Right renal pelvis (tissue), 4 donors: Measurements from ENCODE around the gene ACTL7B. TPM values are rescaled to one million over a fixed set of nuclear protein-coding genes. Genes with fewer than 3 reads are reported as not detected.
"Not testable (repeated sequence)": the region's sequence is repeated elsewhere in the genome, so short reads cannot be mapped to it uniquely, and the experiment has no call there.

ENCODE experiments used
- DNase-seq, 4 donors: peaks; one replicate each; pipeline ENCODE4 v3.0.0-alpha.2; 2013; ENCODE audit warnings: low read depth in 4 of 4, low spot score in 3 of 4, missing footprints in 1 of 4
- polyA plus RNA-seq, 4 donors: library from polyadenylated mRNA; unstranded; fragments of 120-200 nt; gene quantifications; one replicate each; pipeline ENCODE4 v1.2.1, GENCODE V29; 2013; ENCODE audit not compliant: insufficient read length in 4 of 4

ACTL7B gene
- polyA plus RNA-seq, 4 donors, result not detected

GRCh38 chr9:108848296-108848695 is 7.5 kb downstream of the ACTL7B start:
- DNase-seq, result not testable (repeated sequence)

GRCh38 chr9:108845947-108846346 is 9.8 kb downstream of the ACTL7B start:
- no peak for DNase-seq

DNA sequence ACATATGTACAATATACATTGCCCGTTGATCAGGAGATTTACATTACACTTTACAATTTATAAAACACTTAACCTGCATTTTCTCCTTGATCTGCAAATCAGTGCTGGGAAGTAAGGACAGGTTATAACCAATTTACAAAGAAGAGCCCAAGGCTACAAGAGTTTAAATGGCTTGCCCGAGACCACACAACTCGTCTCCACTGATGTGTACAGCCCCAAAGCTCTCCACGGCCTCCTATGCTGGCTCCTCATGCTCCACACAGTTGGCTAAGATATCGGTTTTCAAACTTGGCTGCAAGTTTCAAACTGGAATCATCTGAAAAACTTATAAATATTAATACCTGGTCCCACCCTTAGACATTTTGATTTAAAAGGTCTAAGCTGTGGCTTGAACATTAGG is 10.3 kb downstream of the ACTL7B start:
- DNase-seq, result no peak

DNA sequence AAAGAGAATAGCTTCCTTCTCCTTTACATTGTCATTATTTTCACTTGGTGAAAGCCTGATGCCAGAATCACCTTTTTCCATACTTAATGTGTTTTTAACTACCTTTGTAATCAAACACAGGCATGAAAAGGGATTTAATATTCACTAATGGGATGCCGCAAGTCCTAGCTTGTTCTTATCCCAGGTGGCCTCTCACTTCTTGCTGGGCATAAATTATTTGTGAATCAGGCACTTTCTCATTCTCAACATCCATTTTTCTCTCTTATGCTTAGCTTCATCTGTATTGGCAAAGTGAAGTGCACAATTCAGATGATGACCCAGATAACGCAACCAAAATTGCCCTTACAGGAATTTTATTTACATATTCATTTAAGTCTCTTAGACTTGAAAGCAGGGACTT is 10.9 kb downstream of the ACTL7B start:
- no peak for DNase-seq

DNA sequence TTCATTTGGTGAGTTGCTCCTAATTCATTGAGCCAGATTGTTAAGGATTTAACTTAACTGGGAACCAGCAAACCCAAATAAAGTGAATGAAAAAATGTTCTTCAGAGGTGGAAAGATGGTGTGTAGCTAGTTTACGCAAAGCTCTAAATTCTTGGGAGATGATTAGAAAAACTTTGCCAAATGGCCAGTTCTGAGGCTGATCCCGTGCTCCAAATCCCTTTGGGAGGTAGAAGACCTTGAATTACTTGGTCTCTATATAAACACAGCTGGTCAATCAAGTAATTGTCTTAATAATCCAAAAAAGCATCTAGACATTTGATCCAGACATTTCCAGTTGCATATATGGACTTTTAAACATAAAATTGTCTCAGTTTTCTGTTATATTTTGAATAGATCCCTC is 11.4 kb downstream of the ACTL7B start:
- no peak for DNase-seq

- DNase-seq, result no peak
Observed at GRCh38 chr9:108842610-108843295, 13.0 kb downstream of the ACTL7B start.

- DNase-seq, result not testable (repeated sequence)
Observed at GRCh38 chr9:108839561-108839960, 16.2 kb downstream of the ACTL7B start.

- DNase-seq, result no peak
Observed at GRCh38 chr9:108838017-108838416, 17.8 kb downstream of the ACTL7B start.

- no peak for DNase-seq
Observed at GRCh38 chr9:108837530-108837929, 18.3 kb downstream of the ACTL7B start.

DNA sequence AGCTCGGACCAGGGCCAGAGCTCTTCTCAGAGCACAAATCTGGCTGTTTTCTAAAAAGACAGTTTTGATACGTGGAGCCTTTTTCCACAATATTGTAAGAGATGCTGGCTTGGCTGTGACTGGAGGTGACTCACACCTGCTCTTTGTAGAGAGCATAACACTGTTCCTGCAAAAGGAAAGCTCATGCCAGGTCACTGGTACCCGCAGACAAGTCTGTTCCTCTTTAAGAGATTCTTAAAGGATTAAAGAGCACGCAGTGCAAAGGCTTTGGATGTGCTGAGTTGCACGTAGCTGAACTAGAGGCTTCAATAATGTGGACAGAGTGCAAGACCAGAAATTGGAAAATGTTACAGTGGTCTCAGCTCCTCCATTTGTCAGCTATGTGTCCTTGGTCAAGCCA is 19.0 kb downstream of the ACTL7B start:
- no peak for DNase-seq

DNA sequence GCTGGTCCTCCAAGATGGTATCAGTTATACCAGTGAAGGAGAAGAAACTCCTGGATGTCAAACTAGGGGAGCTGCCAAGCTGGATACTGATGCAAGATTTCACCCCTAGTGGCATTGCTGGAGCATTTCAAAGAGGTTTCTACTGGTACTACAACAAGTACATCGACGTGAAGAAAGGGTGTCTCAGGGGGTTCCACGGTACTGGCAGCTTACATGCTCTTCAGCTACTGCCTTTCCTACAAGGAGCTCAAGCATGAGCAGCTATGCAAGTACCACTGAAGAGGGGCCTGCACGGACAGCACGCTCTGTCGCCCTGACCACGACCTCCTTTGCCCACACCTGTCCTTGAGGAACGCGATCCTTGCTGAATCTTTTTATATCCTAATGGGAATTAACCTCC is 19.5 kb downstream of the ACTL7B start:
- no peak for DNase-seq

GRCh38 chr9:108835831-108836230 is 20.0 kb downstream of the ACTL7B start:
- DNase-seq, result no peak

- DNase-seq, result no peak
Observed at GRCh38 chr9:108834959-108835665, 20.7 kb downstream of the ACTL7B start.

GRCh38 chr9:108832179-108832500 is 23.6 kb downstream of the ACTL7B start:
- no peak for DNase-seq

DNA sequence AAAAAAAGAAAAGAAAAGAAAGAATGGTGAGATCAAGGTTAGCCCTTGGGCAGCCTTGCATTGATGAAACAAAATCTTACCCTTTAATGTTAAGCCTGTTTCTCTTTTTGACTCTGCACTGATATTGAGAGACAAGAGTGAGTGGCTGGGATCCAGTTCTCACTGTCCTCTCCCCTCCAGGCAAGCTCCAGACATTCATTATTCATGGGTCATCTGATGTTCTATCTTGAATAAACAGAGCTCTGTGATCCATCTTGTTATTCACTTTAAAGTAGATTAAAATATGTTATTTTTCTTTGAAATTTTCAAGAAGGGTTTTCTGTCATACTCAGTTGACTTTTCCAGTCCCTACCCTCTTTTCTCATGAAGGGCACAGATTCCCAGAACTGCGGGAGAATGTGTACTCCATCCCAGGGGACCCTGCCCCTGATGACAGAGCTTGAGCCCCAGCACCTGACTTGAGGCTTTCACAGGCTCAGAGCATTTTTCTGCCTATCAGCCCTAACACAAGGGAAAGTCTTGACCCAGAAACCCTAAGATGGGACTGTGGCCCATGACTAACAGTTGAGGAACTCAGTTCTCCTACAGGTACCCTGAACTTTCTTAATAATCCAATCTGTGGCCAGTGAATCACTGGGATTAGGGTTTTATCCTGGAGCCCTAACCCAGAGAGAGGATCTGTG is 24.1 kb downstream of the ACTL7B start:
- no peak for DNase-seq

DNA sequence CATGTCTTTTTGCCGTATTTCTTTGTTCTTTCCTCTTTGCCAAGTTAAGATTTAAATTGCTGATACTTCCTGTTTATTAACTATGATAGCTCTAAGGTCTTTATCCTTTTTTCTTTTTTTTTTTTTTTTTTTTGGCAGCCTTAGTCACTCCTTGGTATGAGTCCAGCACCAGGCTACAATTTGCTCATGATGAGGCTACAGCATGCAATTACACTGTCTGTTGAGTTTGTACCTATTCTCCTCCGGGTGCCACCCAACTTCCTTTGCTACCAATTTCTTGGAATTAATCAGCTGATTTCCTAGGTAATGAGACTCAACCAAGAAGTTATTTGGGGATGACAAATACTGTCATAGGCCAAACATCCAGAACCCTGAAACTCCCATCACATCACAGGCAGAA is 25.5 kb downstream of the ACTL7B start:
- DNase-seq, result no peak

GRCh38 chr9:108823829-108824228 is 32.0 kb downstream of the ACTL7B start:
- no peak for DNase-seq

DNA sequence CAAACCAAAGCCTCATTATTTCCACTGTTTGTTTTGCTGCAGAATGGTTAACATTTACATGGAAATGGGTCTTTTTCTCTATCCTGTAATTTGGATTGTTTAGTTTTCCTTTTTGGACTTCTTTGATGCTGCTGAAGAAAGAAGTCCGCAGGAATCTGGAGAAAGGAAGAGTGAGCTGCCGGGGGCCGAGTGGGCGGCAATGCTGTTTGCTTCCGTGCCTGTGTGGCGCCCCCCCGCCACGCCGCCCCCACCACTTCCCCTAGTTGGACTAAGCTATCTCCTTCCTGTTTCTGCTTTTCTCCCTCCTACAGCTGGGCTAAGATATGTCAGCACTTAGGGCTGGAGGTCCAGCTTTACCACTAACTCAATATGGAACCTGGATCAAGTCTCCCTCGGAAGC is 39.7 kb downstream of the ACTL7B start:
- no peak for DNase-seq

DNA sequence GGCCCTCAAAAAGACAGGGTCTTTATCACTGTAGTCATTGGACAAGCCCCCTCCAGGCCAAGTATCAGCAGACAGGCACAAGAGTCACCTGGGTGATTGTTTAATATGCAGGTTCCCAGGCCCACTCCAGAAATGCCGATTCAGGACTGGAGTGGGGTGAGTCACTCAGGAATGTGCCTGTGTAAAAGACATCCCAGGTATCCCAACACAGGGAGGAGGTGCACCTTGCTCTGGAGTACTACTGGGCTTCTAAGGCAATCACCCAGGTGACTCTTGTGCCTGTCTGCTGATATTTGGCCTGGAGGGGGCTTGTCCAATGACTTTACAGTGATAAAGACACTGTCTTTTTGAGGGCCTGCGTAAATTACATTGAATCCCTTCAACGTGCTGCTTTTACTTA is 40.6 kb downstream of the ACTL7B start:
- DNase-seq, result no peak

DNA sequence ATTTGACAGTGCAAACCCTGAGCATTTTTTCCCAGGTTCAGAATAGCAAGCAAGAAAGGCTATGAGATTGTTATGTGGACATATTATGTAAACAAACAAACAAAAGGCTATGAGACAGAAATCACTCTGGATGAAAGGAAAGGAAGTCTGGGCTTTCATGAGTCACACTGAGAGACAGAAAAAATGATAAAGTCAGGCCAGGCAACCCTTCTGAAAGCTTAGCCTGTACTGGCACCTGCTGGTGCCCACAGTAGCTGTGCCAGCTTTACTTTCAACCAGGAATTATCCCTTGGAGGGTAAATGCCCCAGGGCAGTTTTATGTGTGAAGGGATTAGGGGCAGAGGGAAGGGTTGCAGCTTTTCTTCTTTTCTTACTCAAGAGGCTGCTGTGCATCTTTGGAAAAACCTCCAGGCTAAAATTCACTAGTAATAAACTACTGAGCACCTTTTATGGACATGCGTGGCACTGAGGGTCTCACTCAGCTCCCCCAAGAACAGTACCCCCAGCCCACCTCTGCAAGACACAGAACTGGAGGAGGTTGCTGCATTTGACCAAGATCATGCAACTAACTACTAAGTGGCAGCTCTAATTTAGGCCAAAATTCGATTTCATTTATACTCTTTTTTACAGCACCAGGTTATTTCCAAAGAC is 41.7 kb downstream of the ACTL7B start:
- DNase-seq, result no peak

DNA sequence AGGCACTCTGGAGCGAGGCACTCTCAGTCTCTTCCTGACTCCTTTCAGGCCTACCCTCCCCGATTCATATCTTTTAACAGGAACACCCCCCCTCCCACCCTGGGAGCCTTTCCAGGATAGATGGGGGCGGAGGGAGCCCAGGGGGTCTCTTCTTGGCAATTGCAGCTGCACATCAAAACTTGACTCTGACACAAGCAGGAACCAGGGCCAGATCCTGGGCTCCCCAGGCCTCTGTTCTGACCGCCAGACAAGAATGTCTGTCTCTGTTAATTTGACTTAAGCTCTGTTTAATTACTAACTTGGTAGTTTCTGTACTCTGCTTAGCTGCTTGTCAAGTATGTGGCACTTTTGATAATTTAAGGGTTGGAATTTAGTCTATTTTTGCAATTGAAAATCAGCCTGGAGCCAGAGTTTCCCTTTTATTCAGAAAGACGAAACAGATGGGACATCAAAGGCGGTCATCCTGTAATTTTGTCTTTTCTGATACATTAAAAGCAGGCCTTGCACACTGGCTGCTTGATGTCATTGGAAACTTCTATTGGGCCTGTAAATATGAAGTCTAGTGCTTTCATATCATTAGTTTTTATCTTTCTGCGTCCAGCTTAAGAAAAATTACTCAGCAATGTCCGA is 43.3 kb downstream of the ACTL7B start:
- DNase-seq, result no peak
